Kidney epithelial cell (primary cell): ENCODE data around the gene LARP4. TPM values are rescaled to one million over a fixed set of nuclear protein-coding genes. Genes with fewer than 3 reads are reported as not detected.
"Not testable (repeated sequence)": the region's sequence is repeated elsewhere in the genome, so short reads cannot be mapped to it uniquely, and the experiment has no call there.

ENCODE experiments used
- DNase-seq: peaks from one replicate; pipeline ENCODE4 v3.0.0-alpha.2; 2010; ENCODE audit warnings: low read depth
- H3K27me3 ChIP-seq: 2 replicates; pipeline ENCODE4 v1.6.0; 2011; ENCODE audit warnings: low read length; ENCODE audit not compliant: control insufficient read depth, insufficient read depth
- H3K36me3 ChIP-seq: 2 replicates; pipeline ENCODE4 v1.5.1; 2011; ENCODE audit warnings: low read length; ENCODE audit not compliant: control insufficient read depth, insufficient read depth
- H3K4me3 ChIP-seq: 2 replicates; pipeline ENCODE4 v1.5.1; 2011; ENCODE audit warnings: low read depth, mild to moderate bottlenecking, control low read depth, low read length
- total RNA-seq: library from RNA; depleted of rRNA; stranded (reverse); fragments of >200 nt; gene quantifications from 2 replicates; pipeline ENCODE4 v1.2.3, GENCODE V29; 2015
- TF ChIP-seq, protein P1 (sequence below): IDR thresholded peaks from 2 replicates; pipeline ENCODE4 v1.5.1; 2011; ENCODE audit warnings: mild to moderate bottlenecking, moderate library complexity, low read length, control low read depth, inconsistent platforms; ENCODE audit not compliant: insufficient read depth, poor library complexity, severe bottlenecking

LARP4 gene
- total RNA-seq, 1 donor from 2014 or later, result 23.5 TPM

DNA sequence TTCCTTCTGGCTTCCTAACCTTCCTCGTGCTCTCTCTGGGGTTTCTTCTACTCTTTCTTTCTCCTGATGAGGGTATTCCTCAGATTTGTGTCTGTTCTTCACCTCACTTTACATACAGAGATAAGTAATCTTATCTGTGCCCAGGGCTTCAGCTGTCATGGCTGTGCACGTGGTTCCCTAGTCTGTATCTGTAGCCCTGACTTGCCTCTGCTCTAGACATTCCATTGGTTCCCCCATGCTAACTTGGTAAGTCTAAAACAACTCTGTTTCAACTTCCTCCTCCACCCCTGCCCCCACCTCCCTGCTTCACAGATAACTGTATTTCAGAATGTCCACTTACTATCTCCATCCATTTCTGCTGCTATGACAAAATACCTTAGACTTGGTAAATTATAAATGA is 114.9 kb downstream of the LARP4 start:
- TF ChIP-seq, protein P1, sequence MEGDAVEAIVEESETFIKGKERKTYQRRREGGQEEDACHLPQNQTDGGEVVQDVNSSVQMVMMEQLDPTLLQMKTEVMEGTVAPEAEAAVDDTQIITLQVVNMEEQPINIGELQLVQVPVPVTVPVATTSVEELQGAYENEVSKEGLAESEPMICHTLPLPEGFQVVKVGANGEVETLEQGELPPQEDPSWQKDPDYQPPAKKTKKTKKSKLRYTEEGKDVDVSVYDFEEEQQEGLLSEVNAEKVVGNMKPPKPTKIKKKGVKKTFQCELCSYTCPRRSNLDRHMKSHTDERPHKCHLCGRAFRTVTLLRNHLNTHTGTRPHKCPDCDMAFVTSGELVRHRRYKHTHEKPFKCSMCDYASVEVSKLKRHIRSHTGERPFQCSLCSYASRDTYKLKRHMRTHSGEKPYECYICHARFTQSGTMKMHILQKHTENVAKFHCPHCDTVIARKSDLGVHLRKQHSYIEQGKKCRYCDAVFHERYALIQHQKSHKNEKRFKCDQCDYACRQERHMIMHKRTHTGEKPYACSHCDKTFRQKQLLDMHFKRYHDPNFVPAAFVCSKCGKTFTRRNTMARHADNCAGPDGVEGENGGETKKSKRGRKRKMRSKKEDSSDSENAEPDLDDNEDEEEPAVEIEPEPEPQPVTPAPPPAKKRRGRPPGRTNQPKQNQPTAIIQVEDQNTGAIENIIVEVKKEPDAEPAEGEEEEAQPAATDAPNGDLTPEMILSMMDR, result no peak
- no peaks in the 10 kb centered on the region for H3K36me3 ChIP-seq
- no peak for DNase-seq
- no peak overlapping the region for H3K4me3 ChIP-seq
- H3K27me3 ChIP-seq, result no peaks in the 10 kb centered on the region

DNA sequence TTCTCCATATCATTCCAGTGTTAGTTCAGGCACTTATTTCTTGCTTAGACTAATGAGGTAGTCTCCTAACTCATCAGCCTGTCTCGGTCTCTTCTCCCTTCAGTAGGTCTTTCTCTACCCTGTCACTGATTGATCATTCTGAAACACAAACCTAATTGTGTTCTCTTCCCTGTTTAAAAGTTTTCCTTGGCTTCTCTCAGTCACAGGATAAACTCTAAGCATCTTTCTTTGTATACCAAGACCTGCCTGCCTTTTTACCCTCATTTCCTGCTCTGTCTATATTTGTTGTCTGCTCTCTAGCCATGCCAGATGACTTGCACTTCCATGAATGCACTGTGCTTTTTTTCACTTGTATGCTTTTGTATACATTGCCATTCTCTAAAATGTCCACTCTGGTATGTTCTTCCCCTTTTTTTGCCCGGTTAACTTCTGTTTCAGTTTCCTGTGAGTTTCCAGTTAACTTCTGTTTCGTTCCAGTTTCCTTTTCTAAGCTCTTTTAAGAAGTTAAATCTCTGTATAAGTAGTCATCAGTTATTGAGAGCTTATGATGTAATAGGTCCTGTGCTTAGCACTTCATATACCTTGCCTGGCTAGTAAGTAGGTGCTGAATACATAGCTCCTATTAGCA is 116.8 kb downstream of the LARP4 start:
- H3K4me3 ChIP-seq, result no peak overlapping the region
- no peaks in the 10 kb centered on the region for H3K27me3 ChIP-seq
- TF ChIP-seq, protein P1, result no peak
- no peak for DNase-seq
- no peaks in the 10 kb centered on the region for H3K36me3 ChIP-seq

GRCh38 chr12:50518090-50518489 is 117.4 kb downstream of the LARP4 start:
- H3K27me3 ChIP-seq, result no peaks in the 10 kb centered on the region
- H3K36me3 ChIP-seq, result no peaks in the 10 kb centered on the region
- no peak overlapping the region for H3K4me3 ChIP-seq
- TF ChIP-seq, protein P1, result no peak
- DNase-seq, result no peak

DNA sequence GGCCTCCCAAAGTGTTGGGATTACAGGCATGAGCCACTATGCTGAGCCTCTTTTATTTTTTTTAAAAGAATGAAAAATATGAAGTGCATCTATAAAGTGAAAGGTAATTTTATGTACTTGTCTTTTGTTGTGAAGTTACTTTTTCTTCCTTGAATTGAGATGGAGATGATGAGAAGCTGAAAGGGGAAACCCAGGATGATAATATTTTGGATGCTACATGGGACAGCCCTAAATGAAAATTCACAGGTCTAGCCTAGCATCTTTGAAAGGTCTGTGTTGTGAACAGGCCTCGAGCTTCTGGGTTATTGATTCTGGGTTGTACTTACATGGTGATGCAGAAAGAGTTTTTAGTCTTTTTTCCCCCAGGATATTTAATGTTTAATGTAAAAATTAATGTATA is 118.7 kb downstream of the LARP4 start:
- TF ChIP-seq, protein P1, result no peak
- Histone ChIP-seq H3K27me3 (no peaks in the 10 kb centered on the region), H3K36me3 (no peaks in the 10 kb centered on the region), H3K4me3 (no peak overlapping the region)
- no peak for DNase-seq

DNA sequence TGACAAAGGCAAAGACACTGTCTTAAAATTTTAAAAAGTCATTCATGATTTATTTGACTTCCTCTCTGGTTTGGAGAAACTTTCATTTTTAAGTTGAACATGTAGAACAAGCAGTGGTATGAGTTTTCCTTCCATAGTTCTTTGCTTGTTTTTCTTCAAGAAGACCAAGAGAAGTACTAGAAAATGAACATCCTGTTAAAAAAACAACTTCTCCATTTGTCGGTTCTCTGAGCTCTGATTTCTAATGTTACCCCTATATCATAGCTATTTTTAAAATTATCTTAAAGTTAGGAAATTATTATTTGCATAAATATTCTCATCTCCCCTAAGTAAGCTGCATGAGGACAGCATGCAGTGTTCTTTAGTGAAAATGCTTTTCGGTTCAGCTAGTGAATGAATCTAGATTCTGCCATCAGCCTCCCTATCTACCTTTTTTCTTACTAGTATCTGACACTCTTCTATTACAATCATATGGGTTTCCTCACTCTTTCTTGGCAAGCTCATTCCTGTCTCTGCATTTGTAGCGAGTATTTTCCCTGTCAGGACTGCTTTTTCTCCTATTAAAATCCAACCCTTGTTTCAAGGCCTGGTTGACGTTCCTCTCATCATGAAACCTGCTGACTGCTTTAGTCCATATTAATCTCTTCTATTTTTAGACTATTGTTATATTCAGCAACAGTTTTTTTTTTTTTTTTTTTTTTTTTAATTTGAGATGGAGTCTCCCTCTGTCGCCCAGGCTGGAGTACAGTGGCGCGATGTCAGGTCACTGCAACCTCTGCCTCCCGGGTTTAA is 119.9 kb downstream of the LARP4 start:
- DNase-seq, result no peak
- Histone ChIP-seq H3K36me3 (no peaks in the 10 kb centered on the region), H3K4me3 (no peak overlapping the region), H3K27me3 (no peaks in the 10 kb centered on the region)
- TF ChIP-seq, protein P1, result no peak

DNA sequence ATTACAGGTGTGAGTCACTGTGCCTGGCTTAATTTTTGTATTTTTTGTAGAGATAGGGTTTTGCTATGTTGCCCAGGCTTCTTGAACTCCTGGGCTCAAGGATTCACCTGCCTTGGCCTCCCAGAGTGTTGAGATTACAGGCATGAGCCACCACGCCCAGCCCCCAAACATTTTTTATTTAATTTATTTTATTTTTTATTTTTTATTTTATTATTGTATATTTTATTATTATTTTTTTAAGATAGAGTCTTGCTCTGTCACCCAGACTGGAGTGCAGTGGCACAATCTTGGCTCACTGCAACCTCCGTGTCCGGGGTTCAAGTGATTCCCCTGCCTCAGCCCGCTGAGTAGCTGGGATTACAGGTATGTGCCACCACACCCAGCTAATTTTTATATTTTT is 121.1 kb downstream of the LARP4 start:
- H3K27me3 ChIP-seq, DNase-seq, H3K4me3 ChIP-seq, H3K36me3 ChIP-seq: not testable (repeated sequence)
